NAMALWA (cell line): ENCODE measurements around the gene GNA14.
"Not testable (repeated sequence)": the region's sequence is repeated elsewhere in the genome, so short reads cannot be mapped to it uniquely, and the experiment has no call there.

ENCODE experiments used
- DNase-seq: peaks from one replicate; pipeline ENCODE4 v3.0.0-alpha.2; 2015; ENCODE audit warnings: low spot score

The GNA14 gene

GRCh38 chr9:77449240-77450084 lies 198.7 kb downstream of the GNA14 start:
- no peak for DNase-seq

GRCh38 chr9:77447646-77448045 lies 200.5 kb downstream of the GNA14 start:
- no peak for DNase-seq

- DNase-seq: no peak
Measured at GRCh38 chr9:77442436-77442835, 205.7 kb downstream of the GNA14 start.

- not testable (repeated sequence) for DNase-seq
Measured at GRCh38 chr9:77441124-77441523, 207.0 kb downstream of the GNA14 start.

GRCh38 chr9:77440057-77440456 lies 208.1 kb downstream of the GNA14 start:
- DNase-seq: no peak

GRCh38 chr9:77438653-77439052 lies 209.5 kb downstream of the GNA14 start:
- no peak for DNase-seq

GRCh38 chr9:77435688-77436087 lies 212.4 kb downstream of the GNA14 start:
- DNase-seq: no peak

GRCh38 chr9:77435277-77435676 lies 212.8 kb downstream of the GNA14 start:
- no peak for DNase-seq

- DNase-seq: peak; percentile 68
Measured at GRCh38 chr9:77433675-77434445, 214.3 kb downstream of the GNA14 start.

- no peak for DNase-seq
Measured at GRCh38 chr9:77432053-77432452, 216.1 kb downstream of the GNA14 start.

GRCh38 chr9:77429928-77430327 lies 218.2 kb downstream of the GNA14 start:
- DNase-seq: no peak

- DNase-seq: no peak
Measured at GRCh38 chr9:77427256-77427927, 220.7 kb downstream of the GNA14 start.

GRCh38 chr9:77426712-77427111 lies 221.4 kb downstream of the GNA14 start:
- DNase-seq: no peak

- DNase-seq: no peak
Measured at GRCh38 chr9:77424993-77425392, 223.1 kb downstream of the GNA14 start.

GRCh38 chr9:77423841-77424240 lies 224.3 kb downstream of the GNA14 start:
- no peak for DNase-seq

GRCh38 chr9:77422969-77423368 lies 225.2 kb downstream of the GNA14 start:
- DNase-seq: no peak

- DNase-seq: no peak
Measured at GRCh38 chr9:77421506-77422265, 226.4 kb downstream of the GNA14 start.

- no peak for DNase-seq
Measured at GRCh38 chr9:77420641-77421040, 227.5 kb downstream of the GNA14 start.

- no peak for DNase-seq
Measured at GRCh38 chr9:77418226-77418625, 229.9 kb downstream of the GNA14 start.

- DNase-seq: no peak
Measured at GRCh38 chr9:77417566-77417965, 230.6 kb downstream of the GNA14 start.

GRCh38 chr9:77408521-77408920 lies 239.6 kb downstream of the GNA14 start:
- not testable (repeated sequence) for DNase-seq

- DNase-seq: no peak
Measured at GRCh38 chr9:77403239-77403638, 244.9 kb downstream of the GNA14 start.
